K562 (cell line): ENCODE results near the gene AP3B2. TPM values are rescaled to one million over a fixed set of nuclear protein-coding genes. Genes with fewer than 3 reads are reported as not detected.

Experiments
- ATAC-seq: fragments of 200-7000 bp; cut with Tn5 transposase; 3 replicates; pipeline ENCODE4 v1.9.1; 2020; ENCODE audit warnings: moderate library complexity
- BruUV-seq: library from RNA; stranded (reverse); fragments of 400-500 nt; replicated peaks from 2 replicates; lab custom pipeline; 2021; lab: Mats Ljungman, UMichigan
- CTCF ChIA-PET: fragments of 300-600 bp; formaldehyde crosslinking; extraction: SDS; loops from one replicate; lab custom pipeline; 2021; ENCODE audit warnings: low intra/inter-chr PET ratio; lab: Yijun Ruan, JAX
- POLR2A ChIA-PET: fragments of 300-600, 350-650 bp; sonication (Branson Sonifier 250); formaldehyde crosslinking; extraction: SDS; loops from one replicate; lab custom pipeline; 2021; ENCODE audit warnings: antibody characterized with exemption, inconsistent platforms; lab: Yijun Ruan, JAX
- DNase-seq, 4 experiments: peaks; one replicate each; pipeline versions ENCODE4 v3.0.0 to v3.0.0-alpha.2; 2011 to 2018; ENCODE audit warnings: low spot score in 3 of 4, mixed read lengths in 3 of 4; ENCODE audit errors: extremely low read depth in 1 of 4
- FAIRE-seq: peaks from 2 replicates; lab custom pipeline; 2011; peaks lifted over from hg19 to GRCh38; lab: Jason Lieb, UNC
- H2AFZ ChIP-seq: 2 replicates; pipeline ENCODE4 v1.6.0; 2011; ENCODE audit warnings: low read depth, low read length, control low read depth, inconsistent platforms
- H3K27ac ChIP-seq: fragments of 200-600 bp; 3 replicates; pipeline ENCODE4 v1.8.0; 2011; ENCODE audit warnings: low read depth, mild to moderate bottlenecking, control low read depth, inconsistent platforms, low read length, moderate library complexity, mixed read lengths; ENCODE audit errors: extremely low read depth
- H3K27me3 ChIP-seq, 2 experiments: fragments of 300-600 bp in 1 of 2; 2 replicates in 1 of 2; 3 replicates in 1 of 2; pipeline versions ENCODE4 v1.6.0 to v1.8.0; 2011; ENCODE audit warnings: inconsistent platforms in 2 of 2, low read length in 2 of 2, mild to moderate bottlenecking in 1 of 2, mixed read lengths in 1 of 2, moderate library complexity in 1 of 2; ENCODE audit not compliant: control insufficient read depth in 2 of 2, insufficient read depth in 2 of 2
- H3K36me3 ChIP-seq: fragments of 300-600 bp; 3 replicates; pipeline ENCODE4 v1.8.0; 2011; ENCODE audit warnings: mild to moderate bottlenecking, low read length, inconsistent platforms; ENCODE audit not compliant: control insufficient read depth, insufficient read depth
- H3K4me1 ChIP-seq, 2 experiments: fragments of 200-600 bp in 1 of 2; replicated peaks in 1 of 2; 2 replicates in 1 of 2; 3 replicates in 1 of 2; pipeline versions ENCODE4 v1.5.1 to v1.8.0; 2011; ENCODE audit warnings: inconsistent platforms in 2 of 2, low read length in 2 of 2, mild to moderate bottlenecking in 1 of 2, mixed read lengths in 1 of 2, moderate library complexity in 1 of 2; ENCODE audit not compliant: control insufficient read depth in 2 of 2, insufficient read depth in 2 of 2
- H3K4me2 ChIP-seq: 2 replicates; pipeline ENCODE4 v1.6.1; 2011; ENCODE audit warnings: low read length, control low read depth, inconsistent platforms, mixed read lengths; ENCODE audit not compliant: insufficient read depth
- H3K4me3 ChIP-seq: fragments of 200-600 bp; sonication (generic), shearing (Covaris generic); 2 replicates; pipeline ENCODE4 v1.5.1; 2016; ENCODE audit warnings: control low read depth, inconsistent platforms
- H3K79me2 ChIP-seq: fragments of 200-600 bp; 3 replicates; pipeline ENCODE4 v1.8.0; 2011; ENCODE audit warnings: low read length, inconsistent platforms; ENCODE audit not compliant: control insufficient read depth, insufficient read depth
- H3K9ac ChIP-seq, 2 experiments: 2 replicates each; pipeline versions ENCODE4 v1.6.0 to v1.6.1; 2011; ENCODE audit warnings: low read depth in 2 of 2, low read length in 2 of 2, control low read depth in 1 of 2, inconsistent platforms in 1 of 2, mild to moderate bottlenecking in 1 of 2, mixed read lengths in 1 of 2; ENCODE audit not compliant: insufficient read depth in 1 of 2
- H3K9me1 ChIP-seq: one replicate; pipeline ENCODE4 v1.6.0; 2011; ENCODE audit warnings: inconsistent platforms, mild to moderate bottlenecking, low read length, moderate library complexity; ENCODE audit not compliant: control insufficient read depth, insufficient read depth
- H3K9me3 ChIP-seq: replicated peaks from 2 replicates; pipeline ENCODE4 v1.5.1; 2011; ENCODE audit warnings: low read depth, low read length, inconsistent platforms; ENCODE audit not compliant: control insufficient read depth, insufficient read depth
- H4K20me1 ChIP-seq: replicated peaks from 2 replicates; pipeline ENCODE4 v1.6.1; 2011; ENCODE audit warnings: low read length, inconsistent platforms, mixed read lengths; ENCODE audit not compliant: control insufficient read depth, insufficient read depth
- ARHGAP35 ChIP-seq: fragments of 450-650 bp; IDR thresholded peaks from 2 replicates; pipeline ENCODE4 v1.6.1; 2018; ENCODE audit not compliant: partially characterized antibody
- ATF7 ChIP-seq: fragments of 450-650 bp; IDR thresholded peaks from 2 replicates; pipeline ENCODE4 v1.7.1; 2014; ENCODE audit warnings: mild to moderate bottlenecking, moderate library complexity
- ETV5 ChIP-seq: sonication (generic); formaldehyde crosslinking; IDR thresholded peaks from 2 replicates; pipeline ENCODE4 v1.4.0; 2020; ENCODE audit warnings: low read depth, mild to moderate bottlenecking, missing genetic modification reagents
- EZH2 ChIP-seq: IDR thresholded peaks from 2 replicates; pipeline ENCODE4 v1.6.1; 2012; ENCODE audit warnings: low read depth, mild to moderate bottlenecking, inconsistent platforms, low read length, borderline replicate concordance
- NCOA6 ChIP-seq: fragments of 450-650 bp; IDR thresholded peaks from 2 replicates; pipeline ENCODE4 v1.6.1; 2017; ENCODE audit warnings: mild to moderate bottlenecking
- RUNX1 ChIP-seq: sonication (generic); IDR thresholded peaks from 2 replicates; pipeline ENCODE4 v1.6.1; 2016; ENCODE audit warnings: antibody characterized with exemption, low read depth
- SETDB1 ChIP-seq: IDR thresholded peaks from one replicate; pipeline ENCODE4 v1.6.1; 2012; ENCODE audit warnings: low read length, control low read depth, inconsistent platforms
- SIX5 ChIP-seq, 2 experiments: IDR thresholded peaks; 2 replicates each; pipeline ENCODE4 v1.6.1; 2011; ENCODE audit warnings: low read length in 2 of 2, borderline replicate concordance in 1 of 2, low read depth in 1 of 2, mild to moderate bottlenecking in 1 of 2, moderate library complexity in 1 of 2; ENCODE audit not compliant: insufficient read depth in 1 of 2
- SMAD3 ChIP-seq: fragments of 450-650 bp; formaldehyde crosslinking; conservative IDR thresholded peaks from 2 replicates; pipeline ENCODE4 v1.4.0; 2020; ENCODE audit warnings: mild to moderate bottlenecking
- ZNF584 ChIP-seq: fragments of 200-800 bp; sonication (Bioruptor generic); IDR thresholded peaks from 2 replicates; pipeline ENCODE4 v1.6.1; 2016; ENCODE audit warnings: low read depth, mild to moderate bottlenecking, missing genetic modification characterization, missing compliant biosample characterization
- ZNF79 ChIP-seq: fragments of 250-450 bp; sonication (Bioruptor Pico); IDR thresholded peaks from 2 replicates; pipeline ENCODE4 v1.4.0; 2020; ENCODE audit warnings: low read depth, mild to moderate bottlenecking, moderate library complexity
- WGBS: fragments of 100-300 bp; shearing (Covaris generic); methylation state at CpG from one replicate; pipeline ENCODE4 v1.1.6; 2016; ENCODE audit warnings: low coverage, mixed read lengths; ENCODE audit not compliant: insufficient coverage; ENCODE audit errors: missing lambda C conversion rate; 5-methylcytosine and 5-hydroxymethylcytosine counted together
- in situ Hi-C: fragments of 300-500 bp; cut with MboI; formaldehyde crosslinking; loops from 4 replicates; pipeline ENCODE4 v1.15.0; 2018; ENCODE audit warnings: inconsistent platforms, mixed read lengths
- intact Hi-C: fragments of 100-400 bp; cut with micrococcal nuclease; formaldehyde crosslinking; loops from 2 replicates; pipeline ENCODE4 v1.14.2; 2022
- polyA plus RNA-seq, 8 experiments: library from polyadenylated mRNA; depleted of rRNA in 4 of 8; stranded (reverse) in 5 of 8; unstranded in 3 of 8; fragments of >200 nt; fragmentation: Nextera tagmentation in 2 of 8; fragmentation: Illumina TruSeq in 1 of 8; extraction: Ambion mirVana in 2 of 8; extraction: Trizol in 1 of 8; gene quantifications; 2 replicates each; pipeline versions ENCODE4 v1.2.1 to v1.2.3, GENCODE V29; 2011 to 2014; ENCODE audit warnings: inconsistent platforms in 1 of 8, missing spikeins in 1 of 8
- total RNA-seq, 7 experiments: library from RNA; depleted of rRNA in 6 of 7; stranded (reverse); fragments of >200 nt in 6 of 7; fragmentation: Illumina TruSeq in 2 of 7; extraction: Trizol in 2 of 7; gene quantifications; 2 replicates each; pipeline versions ENCODE4 v1.2.1 to v1.2.3, GENCODE V29; 2011 to 2021; ENCODE audit warnings: low replicate concordance in 1 of 7
- TF ChIP-seq, protein P1 (sequence below): sonication (generic); formaldehyde crosslinking; IDR thresholded peaks from 2 replicates; pipeline ENCODE4 v1.8.0; 2023; ENCODE audit warnings: mild to moderate bottlenecking, missing genetic modification reagents
- TF ChIP-seq, protein P2 (sequence below): fragments of 450-650 bp; formaldehyde crosslinking; IDR thresholded peaks from 2 replicates; pipeline ENCODE4 v1.4.0; 2020; ENCODE audit warnings: mild to moderate bottlenecking
- TF ChIP-seq, protein P3 (sequence below): sonication (generic); formaldehyde crosslinking; IDR thresholded peaks from 2 replicates; pipeline ENCODE4 v1.8.0; 2022; ENCODE audit warnings: mild to moderate bottlenecking, low read depth, missing genetic modification reagents

The AP3B2 gene
- total and polyA plus RNA-seq, 9 of the 15 experiments (the other 6 are each of a cell fraction or from before 2014, with no cell fraction given): 0.03 to 0.15 (median 0.10) TPM; not detected in 2

DNA sequence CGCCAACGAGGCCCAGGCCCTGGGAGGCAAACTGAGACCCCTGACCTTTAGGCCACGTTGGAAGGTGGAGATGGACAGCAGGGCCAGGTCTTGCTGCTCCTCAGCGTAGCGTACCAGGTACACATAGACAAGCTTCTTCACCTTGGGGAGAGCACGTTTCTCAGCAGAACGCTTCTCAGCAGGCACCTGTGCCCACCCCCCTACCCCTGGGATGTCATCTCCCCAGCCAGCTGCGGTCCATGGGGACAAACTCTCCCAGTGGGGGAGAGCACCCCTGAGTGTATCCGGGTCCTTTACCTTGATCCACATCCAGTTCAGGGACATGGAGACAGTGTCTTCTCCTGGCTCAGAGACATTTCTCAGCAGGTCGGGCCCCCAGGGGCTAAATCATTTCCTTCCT lies 21.0 kb downstream of the AP3B2 start:
- Histone ChIP-seq H3K4me3 (no peak overlapping the region), H3K27me3 (peaks cover 10 to 20% of the 10 kb centered on the region in 2 experiments; a peak in 3 of 5 replicates), H3K4me2 (no peak overlapping the region), H3K9me1 (no peaks in the 10 kb centered on the region), H4K20me1 (no peaks in the 10 kb centered on the region), H3K27ac (no peak overlapping the region), H3K36me3 (no peaks in the 10 kb centered on the region), H3K79me2 (no peaks in the 10 kb centered on the region), H2AFZ (no peak overlapping the region), H3K9ac (no peak overlapping the region), H3K9me3 (no peaks in the 10 kb centered on the region), H3K4me1 (peaks cover 0 to 4% of the 10 kb centered on the region in 2 experiments; a peak in 1 of 5 replicates)
- in situ Hi-C loops: no loop called here
- 18% methylated on average over 10 of the region's 10 CpGs for WGBS
- DNase-seq (no peak), FAIRE-seq (no peak), ATAC-seq (no peak)
- intact Hi-C loops: no loop called here
- TF ChIP-seq, protein P1, sequence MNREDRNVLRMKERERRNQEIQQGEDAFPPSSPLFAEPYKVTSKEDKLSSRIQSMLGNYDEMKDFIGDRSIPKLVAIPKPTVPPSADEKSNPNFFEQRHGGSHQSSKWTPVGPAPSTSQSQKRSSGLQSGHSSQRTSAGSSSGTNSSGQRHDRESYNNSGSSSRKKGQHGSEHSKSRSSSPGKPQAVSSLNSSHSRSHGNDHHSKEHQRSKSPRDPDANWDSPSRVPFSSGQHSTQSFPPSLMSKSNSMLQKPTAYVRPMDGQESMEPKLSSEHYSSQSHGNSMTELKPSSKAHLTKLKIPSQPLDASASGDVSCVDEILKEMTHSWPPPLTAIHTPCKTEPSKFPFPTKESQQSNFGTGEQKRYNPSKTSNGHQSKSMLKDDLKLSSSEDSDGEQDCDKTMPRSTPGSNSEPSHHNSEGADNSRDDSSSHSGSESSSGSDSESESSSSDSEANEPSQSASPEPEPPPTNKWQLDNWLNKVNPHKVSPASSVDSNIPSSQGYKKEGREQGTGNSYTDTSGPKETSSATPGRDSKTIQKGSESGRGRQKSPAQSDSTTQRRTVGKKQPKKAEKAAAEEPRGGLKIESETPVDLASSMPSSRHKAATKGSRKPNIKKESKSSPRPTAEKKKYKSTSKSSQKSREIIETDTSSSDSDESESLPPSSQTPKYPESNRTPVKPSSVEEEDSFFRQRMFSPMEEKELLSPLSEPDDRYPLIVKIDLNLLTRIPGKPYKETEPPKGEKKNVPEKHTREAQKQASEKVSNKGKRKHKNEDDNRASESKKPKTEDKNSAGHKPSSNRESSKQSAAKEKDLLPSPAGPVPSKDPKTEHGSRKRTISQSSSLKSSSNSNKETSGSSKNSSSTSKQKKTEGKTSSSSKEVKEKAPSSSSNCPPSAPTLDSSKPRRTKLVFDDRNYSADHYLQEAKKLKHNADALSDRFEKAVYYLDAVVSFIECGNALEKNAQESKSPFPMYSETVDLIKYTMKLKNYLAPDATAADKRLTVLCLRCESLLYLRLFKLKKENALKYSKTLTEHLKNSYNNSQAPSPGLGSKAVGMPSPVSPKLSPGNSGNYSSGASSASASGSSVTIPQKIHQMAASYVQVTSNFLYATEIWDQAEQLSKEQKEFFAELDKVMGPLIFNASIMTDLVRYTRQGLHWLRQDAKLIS (CRISPR knock-in tag): no peak
- TF ChIP-seq, protein P2, sequence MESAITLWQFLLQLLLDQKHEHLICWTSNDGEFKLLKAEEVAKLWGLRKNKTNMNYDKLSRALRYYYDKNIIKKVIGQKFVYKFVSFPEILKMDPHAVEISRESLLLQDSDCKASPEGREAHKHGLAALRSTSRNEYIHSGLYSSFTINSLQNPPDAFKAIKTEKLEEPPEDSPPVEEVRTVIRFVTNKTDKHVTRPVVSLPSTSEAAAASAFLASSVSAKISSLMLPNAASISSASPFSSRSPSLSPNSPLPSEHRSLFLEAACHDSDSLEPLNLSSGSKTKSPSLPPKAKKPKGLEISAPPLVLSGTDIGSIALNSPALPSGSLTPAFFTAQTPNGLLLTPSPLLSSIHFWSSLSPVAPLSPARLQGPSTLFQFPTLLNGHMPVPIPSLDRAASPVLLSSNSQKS: no peak
- TF ChIP-seq ATF7: no peak
- TF ChIP-seq ARHGAP35: no peak
- TF ChIP-seq ZNF79 (CRISPR knock-in tag): no peak
- TF ChIP-seq SMAD3 (CRISPR knock-in tag): no peak
- TF ChIP-seq SIX5 (IDR thresholded peaks at IDR 0.05; ENCODE audit: borderline replicate concordance in 1 of 2, insufficient read depth in 1 of 2, low read depth in 1 of 2, low read length in 2 of 2): no peak
- no peak for TF ChIP-seq ETV5
- TF ChIP-seq, protein P3, sequence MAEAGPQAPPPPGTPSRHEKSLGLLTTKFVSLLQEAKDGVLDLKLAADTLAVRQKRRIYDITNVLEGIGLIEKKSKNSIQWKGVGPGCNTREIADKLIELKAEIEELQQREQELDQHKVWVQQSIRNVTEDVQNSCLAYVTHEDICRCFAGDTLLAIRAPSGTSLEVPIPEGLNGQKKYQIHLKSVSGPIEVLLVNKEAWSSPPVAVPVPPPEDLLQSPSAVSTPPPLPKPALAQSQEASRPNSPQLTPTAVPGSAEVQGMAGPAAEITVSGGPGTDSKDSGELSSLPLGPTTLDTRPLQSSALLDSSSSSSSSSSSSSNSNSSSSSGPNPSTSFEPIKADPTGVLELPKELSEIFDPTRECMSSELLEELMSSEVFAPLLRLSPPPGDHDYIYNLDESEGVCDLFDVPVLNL (CRISPR knock-in tag): no peak
- no peak for TF ChIP-seq NCOA6
- no peak for TF ChIP-seq EZH2
- no peak for TF ChIP-seq RUNX1
- TF ChIP-seq ZNF584: no peak
- TF ChIP-seq SETDB1: no peak
- POLR2A ChIA-PET: interaction anchor here (2.0 kb wide), 1 partner anchor 11 kb away, joined by 6 read pairs; no protein-coding TSS in a partner anchor
- BruUV-seq: no TSS peak
- CTCF ChIA-PET: interaction anchor here (0.7 kb wide), 1 partner anchor 50 kb away, joined by 4 read pairs; no protein-coding TSS in a partner anchor
